CMK (cell line): ENCODE data around the gene GPATCH4.
"Not testable (repeated sequence)": the region's sequence is repeated elsewhere in the genome, so short reads cannot be mapped to it uniquely, and the experiment has no call there.

ENCODE experiments used
- DNase-seq: peaks from one replicate; pipeline ENCODE4 v3.0.0-alpha.2; 2010; ENCODE audit warnings: low read depth

GPATCH4 gene

DNA sequence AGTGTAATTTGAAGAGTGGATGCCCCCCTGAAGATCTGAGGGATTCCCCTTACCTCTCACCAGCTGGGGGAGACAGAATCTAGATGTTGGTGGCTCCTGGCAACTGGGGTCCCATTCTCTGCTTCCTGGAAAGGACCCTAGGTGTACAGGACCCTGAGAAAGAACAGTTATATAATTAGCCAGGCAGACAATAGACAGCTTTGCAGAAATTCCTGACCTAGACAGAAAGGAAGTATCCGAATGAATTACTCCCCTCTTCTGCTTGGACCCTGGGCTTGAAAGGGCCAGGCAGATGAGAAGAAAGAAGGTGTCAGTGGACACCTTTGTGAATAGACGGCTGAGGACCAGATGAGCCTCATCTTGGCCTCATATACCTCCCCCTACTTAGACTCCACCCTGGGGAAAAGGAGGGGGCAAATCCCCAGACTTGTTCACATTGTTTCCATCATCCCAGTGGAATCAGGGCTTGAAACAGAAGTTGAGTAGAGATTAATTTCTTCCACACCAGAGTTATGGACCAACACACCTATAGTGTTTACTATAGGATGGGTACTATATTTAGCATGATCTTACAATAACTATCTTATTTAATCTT, 27.1 kb downstream of the GPATCH4 start:
- DNase-seq: no peak

DNA sequence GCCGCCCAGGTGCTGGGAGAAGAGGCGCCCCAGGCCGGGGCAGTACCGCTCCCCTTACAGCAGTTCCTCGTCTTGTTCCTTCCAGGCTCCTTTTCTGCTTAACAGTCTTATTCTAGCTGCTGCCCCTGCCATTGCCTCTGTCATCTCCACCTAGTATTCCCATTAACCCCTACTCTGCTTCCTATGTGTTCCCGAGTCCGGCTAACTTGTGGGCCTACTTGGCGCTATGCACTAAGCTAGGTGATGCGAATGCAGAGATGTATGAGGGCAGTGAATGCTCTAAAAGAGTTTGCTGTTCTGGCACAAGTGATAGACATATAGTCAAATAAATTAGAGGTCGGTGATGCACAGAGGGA, 28.6 kb downstream of the GPATCH4 start:
- no peak for DNase-seq

GRCh38 chr1:156571919-156572662, 29.2 kb downstream of the GPATCH4 start, which contains the start of gene IQGAP3:
TSS of gene IQGAP3 (minus strand) at chr1:156572565. CDS start at chr1:156572529, 36 bp downstream.
- DNase-seq: no peak

DNA sequence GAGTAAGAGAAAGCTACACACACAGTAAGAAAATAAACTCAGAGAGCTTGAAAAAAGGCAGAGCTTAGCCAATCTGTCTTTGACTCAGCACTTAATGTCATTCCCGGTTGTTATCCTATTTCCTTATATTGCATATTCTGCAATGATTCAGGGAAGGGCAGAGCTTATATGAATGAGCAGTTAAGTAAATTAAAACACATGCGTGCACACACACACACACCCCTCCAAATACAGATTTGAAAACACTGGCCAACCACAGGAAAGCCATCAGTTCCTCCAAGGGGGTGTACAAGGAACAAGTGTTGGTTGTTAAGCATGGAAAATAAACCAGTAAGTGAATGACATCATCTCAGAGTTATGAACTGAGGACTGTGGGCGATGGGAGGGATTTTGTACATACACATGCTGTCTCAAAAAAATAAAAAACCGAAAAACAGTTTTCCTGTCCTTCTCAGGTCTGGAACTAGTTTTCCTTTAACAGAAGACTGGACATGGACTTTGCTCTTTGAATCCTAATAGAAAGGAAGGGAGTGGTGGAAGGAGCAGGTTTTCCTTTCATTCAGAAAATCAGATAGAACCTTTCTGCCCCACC, 29.9 kb downstream of the GPATCH4 start:
- no peak for DNase-seq

GRCh38 chr1:156566436-156566835, 34.8 kb downstream of the GPATCH4 start:
- no peak for DNase-seq

- no peak for DNase-seq
Observed at GRCh38 chr1:156565519-156565918, 35.8 kb downstream of the GPATCH4 start.

DNA sequence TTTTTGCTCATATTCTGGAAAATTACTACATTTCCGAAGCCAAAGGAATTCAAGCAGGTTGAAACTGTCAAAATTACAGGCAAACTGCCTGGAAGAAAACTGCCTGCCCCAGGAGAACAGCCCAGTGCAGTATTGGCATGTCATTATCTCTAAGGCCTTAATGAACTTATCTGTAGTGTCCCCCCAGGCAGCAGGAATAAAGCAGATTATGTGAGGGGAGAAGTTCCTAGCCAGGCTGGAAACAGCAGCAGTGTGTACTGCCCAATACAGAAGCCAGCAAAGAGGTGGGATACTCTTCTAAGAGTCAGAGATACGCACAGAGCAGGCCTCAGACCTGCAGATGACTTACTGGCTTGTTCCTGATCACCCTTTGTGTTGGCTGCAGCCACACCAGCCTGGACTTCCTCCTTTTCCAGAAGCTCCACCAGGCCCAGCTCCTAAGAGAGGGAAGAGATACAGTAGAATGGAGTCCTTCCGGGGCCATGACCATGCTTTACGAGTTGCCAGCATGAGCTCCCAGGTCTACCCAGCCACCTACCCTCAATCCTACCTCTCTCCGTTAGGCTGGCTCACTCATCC, 40.6 kb downstream of the GPATCH4 start:
- no peak for DNase-seq

DNA sequence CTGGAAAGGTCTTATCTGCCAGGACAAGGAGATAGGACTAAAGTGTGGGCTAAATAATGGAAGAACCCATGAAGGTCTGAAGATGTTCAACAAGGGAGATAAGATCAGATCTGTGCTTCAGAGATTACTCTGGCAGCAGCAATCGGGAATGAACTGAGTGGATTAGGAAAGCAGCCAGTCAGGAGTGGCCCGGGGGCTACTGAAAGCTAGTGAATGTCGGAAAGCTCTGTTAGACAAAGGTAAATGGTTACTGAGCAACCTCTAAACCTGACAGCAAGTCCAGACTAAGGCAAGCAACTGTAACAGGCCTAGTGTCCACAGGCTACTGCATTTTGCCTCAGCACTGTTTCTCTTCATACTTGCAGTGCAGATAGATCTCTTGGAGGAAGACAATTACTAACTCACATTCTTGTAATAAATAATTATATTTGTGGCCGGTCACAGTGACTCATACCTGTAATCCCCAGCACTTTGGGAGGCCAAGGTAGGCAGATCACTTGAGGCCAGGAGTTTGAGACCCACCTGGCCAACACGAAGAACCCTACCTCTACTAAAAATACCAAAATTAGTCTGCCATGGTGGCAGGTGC, 41.4 kb downstream of the GPATCH4 start:
- DNase-seq: no peak

- DNase-seq: no peak
Observed at GRCh38 chr1:156559086-156559796, 42.0 kb downstream of the GPATCH4 start.

DNA sequence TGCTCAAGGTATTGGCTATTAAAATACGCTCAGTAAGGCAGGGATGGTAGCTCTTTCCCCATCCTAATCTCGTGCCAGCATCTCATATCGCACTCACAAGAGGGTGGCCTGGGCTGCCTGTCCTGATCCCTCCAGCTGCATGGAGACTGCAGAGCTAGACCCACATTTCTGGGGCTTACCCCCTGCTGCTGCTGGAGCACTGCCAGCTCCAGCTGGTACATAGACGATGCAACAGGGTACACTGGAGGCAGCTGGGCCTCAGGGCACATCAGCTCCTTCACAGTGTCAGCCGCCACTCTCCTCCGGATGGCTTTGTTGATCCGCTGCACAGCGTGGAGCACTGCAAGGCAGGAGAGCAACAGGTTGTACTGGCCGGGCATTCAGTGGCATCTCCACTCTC, 44.9 kb downstream of the GPATCH4 start:
- DNase-seq: no peak

- DNase-seq: no peak
Observed at GRCh38 chr1:156555715-156556114, 45.6 kb downstream of the GPATCH4 start.

DNA sequence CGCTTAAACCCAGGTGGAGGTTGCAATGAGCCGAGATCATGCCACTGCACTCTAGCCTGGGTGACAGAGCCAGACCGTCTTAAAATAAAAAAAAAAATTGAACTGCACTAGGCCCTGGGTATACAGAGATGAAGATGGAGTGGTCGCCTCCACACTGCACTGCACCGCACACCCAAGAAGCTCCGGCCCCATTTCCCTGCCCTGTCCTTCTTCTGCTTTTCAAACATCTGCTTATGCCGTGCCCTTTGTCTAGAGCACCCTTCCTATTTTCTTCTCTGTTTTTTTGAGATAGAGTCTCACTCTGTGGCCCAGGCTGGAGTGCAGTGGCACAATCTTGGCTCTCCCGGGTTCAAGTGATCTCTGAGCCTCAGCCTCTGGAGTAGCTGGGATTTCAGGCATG, 46.3 kb downstream of the GPATCH4 start:
- DNase-seq: no peak

GRCh38 chr1:156553860-156554485, 47.3 kb downstream of the GPATCH4 start:
- no peak for DNase-seq

- not testable (repeated sequence) for DNase-seq
Observed at GRCh38 chr1:156552937-156553336, 48.3 kb downstream of the GPATCH4 start.

DNA sequence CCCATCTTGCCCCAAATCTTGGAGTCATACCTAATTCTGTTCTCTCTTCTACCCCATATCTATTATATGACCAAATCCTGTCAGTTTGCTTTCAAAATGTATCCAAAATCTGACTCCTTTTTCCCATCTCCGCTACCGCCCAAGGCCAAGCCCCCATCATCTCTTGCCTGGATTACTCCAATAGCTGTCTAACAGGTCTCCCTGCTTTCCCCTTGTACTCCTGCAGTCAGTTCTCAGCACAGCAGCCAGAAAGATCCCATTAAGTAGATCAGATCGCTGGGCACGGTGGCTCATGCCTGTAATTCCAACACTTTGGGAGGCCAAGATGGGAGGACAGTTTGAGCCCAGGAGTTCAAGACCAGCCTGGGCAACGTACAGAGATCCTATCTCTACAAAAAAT, 48.8 kb downstream of the GPATCH4 start:
- DNase-seq: no peak

DNA sequence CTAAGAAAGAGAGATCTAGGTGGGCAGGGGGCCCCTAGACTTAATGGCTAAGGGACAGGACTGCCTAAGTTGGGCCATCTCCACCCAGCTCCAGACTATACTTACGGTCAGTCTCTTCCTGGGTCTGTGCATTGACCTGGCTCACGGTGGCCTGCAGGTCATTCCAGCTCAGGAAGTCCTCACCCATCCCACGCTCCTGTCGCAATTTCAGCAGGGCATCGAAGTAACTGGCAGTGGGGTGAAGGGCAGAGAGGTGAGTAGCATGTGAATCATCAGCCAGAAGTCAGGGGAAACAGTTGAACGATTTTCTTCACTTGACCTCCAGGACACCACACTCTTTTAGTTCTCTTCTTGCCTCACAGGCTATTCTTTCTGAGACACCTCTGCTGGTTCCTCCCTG, 49.4 kb downstream of the GPATCH4 start:
- no peak for DNase-seq

GRCh38 chr1:156551066-156551643, 50.1 kb downstream of the GPATCH4 start:
- no peak for DNase-seq

DNA sequence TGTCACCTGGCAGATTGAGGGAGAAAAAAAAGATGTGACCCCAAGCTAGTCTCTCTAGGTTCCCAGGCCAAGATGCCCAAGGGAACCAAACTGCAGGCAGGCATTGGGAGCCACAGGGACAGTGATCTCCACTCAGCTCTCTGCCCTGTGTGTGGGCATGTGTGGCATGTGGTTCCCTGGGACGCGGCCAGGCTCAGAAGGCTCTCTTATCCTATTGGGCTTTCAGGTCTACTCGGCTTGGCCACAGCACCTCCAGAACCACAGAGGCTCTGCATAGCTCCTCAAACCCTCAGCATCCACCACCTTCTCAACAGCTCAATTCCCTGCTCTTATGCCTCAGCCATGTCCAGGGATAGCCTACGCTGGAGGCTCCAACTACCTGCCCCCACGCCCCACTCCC, 50.9 kb downstream of the GPATCH4 start:
- no peak for DNase-seq

DNA sequence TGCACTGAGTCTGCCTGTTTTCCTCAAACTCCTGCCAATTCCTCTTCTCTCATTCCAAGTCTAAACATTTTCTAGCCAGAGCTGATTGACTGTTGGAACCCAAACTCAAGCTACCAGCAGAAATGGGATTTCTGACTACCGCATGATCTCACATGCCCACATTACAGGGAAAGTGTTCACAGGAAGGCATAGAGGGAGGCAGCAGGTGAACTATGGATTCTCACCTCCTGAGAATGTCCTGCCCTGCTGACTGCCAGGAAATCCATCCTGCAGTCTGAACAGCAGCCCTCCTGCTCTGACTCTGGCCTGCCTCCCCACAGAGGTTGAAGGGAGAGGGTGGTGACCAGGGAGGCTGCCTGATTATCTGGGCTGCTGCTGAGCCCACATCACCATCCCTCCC, 51.4 kb downstream of the GPATCH4 start:
- no peak for DNase-seq

DNA sequence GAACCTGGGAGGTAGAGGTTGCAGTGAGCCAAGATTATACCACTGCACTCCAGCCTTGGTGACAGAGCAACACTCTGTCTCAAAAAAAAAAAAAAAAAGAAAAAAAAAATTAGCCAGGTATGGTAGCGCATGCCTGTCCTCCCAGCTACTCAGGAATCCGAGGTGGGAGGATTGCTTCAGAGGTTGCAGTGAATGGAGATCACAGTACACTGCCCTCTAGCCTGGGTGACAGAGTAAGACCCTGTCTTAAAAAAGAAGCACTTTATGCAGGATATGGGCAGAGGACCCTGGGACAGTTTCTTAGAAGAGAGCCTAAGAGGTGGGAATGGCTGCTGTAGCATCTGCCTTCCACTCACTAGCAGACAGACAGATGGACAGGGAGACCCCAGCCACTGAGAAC, 51.9 kb downstream of the GPATCH4 start:
- DNase-seq: no peak

GRCh38 chr1:156547982-156548381, 53.3 kb downstream of the GPATCH4 start:
- no peak for DNase-seq
